ENCODE data around the gene STARD3. TPM values are rescaled to one million over a fixed set of nuclear protein-coding genes. Genes with fewer than 3 reads are reported as not detected.

Gene STARD3
- total RNA-seq, 1 experiment from 2014 or later = 30.1 TPM

DNA sequence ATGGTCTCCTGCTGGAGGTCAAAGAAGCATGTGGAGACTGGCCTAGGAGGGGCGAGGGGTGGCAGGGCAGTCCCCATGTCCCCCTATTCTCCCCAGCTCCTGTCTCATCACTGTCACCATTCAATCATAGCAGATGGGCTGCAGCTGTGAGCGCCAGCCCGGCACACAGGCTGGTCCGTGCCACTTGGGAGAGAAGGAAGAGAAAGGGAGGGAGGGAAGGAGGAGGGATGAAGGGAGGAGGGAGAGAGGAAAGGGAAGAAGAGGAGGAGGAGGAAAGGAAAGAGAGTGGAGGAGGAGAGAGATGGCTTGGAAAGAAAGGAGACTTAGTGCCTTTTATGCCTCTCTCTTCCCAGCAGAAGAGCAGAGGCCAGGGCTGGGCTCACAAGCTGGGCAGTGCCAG is 41.6 kb upstream of the STARD3 start:
- Mint-ChIP-seq H3K36me3 (ENCODE audit: insufficient read depth, unreplicated experiment) (no peaks in the 10 kb centered on the region), H3K9me3 (ENCODE audit: unreplicated experiment) (peaks cover 7% of the 10 kb centered on the region), H3K27ac (ENCODE audit: low read depth, unreplicated experiment) (no peak overlapping the region), H3K27me3 (ENCODE audit: insufficient read depth, unreplicated experiment) (peaks cover 85% of the 10 kb centered on the region), H3K4me1 (ENCODE audit: insufficient read depth, unreplicated experiment) (no peaks in the 10 kb centered on the region), H3K4me3 (ENCODE audit: unreplicated experiment) (no peak overlapping the region)
- ChIA-PET CTCF (no interaction called here), POLR2A (no interaction called here)
- no peak for DNase-seq (ENCODE audit: unreplicated experiment)
- TF ChIP-seq, protein P1, sequence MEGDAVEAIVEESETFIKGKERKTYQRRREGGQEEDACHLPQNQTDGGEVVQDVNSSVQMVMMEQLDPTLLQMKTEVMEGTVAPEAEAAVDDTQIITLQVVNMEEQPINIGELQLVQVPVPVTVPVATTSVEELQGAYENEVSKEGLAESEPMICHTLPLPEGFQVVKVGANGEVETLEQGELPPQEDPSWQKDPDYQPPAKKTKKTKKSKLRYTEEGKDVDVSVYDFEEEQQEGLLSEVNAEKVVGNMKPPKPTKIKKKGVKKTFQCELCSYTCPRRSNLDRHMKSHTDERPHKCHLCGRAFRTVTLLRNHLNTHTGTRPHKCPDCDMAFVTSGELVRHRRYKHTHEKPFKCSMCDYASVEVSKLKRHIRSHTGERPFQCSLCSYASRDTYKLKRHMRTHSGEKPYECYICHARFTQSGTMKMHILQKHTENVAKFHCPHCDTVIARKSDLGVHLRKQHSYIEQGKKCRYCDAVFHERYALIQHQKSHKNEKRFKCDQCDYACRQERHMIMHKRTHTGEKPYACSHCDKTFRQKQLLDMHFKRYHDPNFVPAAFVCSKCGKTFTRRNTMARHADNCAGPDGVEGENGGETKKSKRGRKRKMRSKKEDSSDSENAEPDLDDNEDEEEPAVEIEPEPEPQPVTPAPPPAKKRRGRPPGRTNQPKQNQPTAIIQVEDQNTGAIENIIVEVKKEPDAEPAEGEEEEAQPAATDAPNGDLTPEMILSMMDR (IDR thresholded peaks at IDR 0.05; ENCODE audit: unreplicated experiment) = no peak
- intact Hi-C loops (cut with micrococcal nuclease) = no loop called here
- BruUV-seq (replicated peaks) = no TSS peak

DNA sequence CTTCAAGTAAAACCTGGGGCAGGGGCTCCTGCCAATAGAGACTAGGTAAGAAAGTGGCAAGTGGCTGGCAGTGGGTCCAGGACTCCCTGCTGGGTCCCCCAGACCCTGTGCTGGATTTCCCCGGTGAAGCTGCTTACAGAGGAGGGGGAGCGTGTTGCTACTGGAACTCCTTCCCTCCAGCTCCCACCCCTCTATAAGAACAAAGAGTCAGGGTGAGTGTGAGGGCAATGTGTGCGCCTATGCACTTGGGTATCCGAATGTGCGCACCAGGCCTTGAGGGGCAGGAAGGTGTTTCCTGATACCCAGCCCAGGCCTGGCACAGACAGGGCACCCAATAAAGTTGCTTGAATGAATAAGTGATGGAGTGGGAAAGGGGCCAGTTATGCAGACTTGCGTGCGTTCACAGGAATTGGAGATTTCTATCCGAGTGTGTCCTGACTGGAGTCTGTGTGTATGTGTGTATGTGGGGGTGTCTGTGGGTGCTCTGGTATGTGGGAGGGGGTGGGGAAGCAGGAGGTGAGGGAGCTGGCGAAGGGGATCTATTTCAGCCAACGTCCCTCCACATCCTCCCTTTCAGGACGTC is 40.9 kb upstream of the STARD3 start:
- no TSS peak for BruUV-seq (replicated peaks)

DNA sequence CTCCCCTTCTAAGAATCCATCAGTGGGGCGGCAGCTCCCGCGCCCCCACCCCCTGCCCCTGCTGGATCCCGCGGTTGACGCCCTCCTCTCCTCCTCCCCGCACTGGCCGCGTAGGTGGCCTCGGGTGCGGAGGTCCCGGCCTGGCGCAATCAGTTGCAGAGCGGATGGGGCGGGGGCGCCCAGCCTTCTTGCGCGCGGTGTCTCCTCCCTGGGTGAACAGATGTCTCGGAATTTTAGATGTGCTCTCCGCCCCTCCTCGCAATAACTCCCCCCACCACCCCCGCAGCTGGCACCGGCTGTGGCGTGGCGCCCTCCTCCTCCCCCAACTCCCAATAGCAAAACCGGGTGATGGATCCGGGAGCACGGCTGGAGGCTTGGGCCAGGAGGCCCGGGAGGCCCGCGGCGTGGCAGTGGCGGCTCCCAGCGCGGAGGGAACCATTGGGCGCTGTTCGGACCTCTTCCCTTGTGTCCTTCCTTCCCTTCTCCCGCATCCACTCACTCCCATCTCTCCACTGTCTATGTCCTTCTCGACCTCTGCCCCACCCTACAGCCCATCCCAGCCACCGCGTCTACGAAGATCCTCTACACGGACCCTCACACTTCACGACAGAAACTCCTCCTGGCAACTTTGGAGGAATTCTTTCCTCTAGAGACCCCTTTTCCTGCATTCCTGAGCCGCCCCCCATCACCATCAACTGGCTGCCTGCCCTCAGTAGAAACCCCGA is 40.2 kb upstream of the STARD3 start:
- no peaks in the 10 kb centered on the region for H3K4me1 Mint-ChIP-seq (ENCODE audit: insufficient read depth, unreplicated experiment)
- TF ChIP-seq, protein P1 (IDR thresholded peaks at IDR 0.05; ENCODE audit: unreplicated experiment) = no peak
- POLR2A ChIA-PET = no interaction called here
- no peak overlapping the region for H3K4me3 Mint-ChIP-seq (ENCODE audit: unreplicated experiment)
- no peak overlapping the region for H3K27ac Mint-ChIP-seq (ENCODE audit: low read depth, unreplicated experiment)
- DNase-seq (ENCODE audit: unreplicated experiment) = no peak
- peaks cover 7% of the 10 kb centered on the region for H3K9me3 Mint-ChIP-seq (ENCODE audit: unreplicated experiment)
- no peaks in the 10 kb centered on the region for H3K36me3 Mint-ChIP-seq (ENCODE audit: insufficient read depth, unreplicated experiment)
- CTCF ChIA-PET = interaction anchor here (0.6 kb wide), 1 partner anchor 27 kb away, joined by 5 read pairs; no protein-coding TSS in a partner anchor
- intact Hi-C loops (cut with micrococcal nuclease) = no loop called here
- H3K27me3 Mint-ChIP-seq (ENCODE audit: insufficient read depth, unreplicated experiment) = peaks cover 99% of the 10 kb centered on the region
- no TSS peak for BruUV-seq (replicated peaks)

More for the DNA sequence above, 40.9 kb upstream of the STARD3 start:
- no peak overlapping the region for H3K27ac Mint-ChIP-seq (ENCODE audit: low read depth, unreplicated experiment)
- no peaks in the 10 kb centered on the region for H3K4me1 Mint-ChIP-seq (ENCODE audit: insufficient read depth, unreplicated experiment)
- no peak for DNase-seq (ENCODE audit: unreplicated experiment)
- intact Hi-C loops (cut with micrococcal nuclease) = no loop called here
- CTCF ChIA-PET = interaction anchor here (0.6 kb wide), 1 partner anchor 28 kb away, joined by 5 read pairs; no protein-coding TSS in a partner anchor
- no peak overlapping the region for H3K4me3 Mint-ChIP-seq (ENCODE audit: unreplicated experiment)
- no peaks in the 10 kb centered on the region for H3K36me3 Mint-ChIP-seq (ENCODE audit: insufficient read depth, unreplicated experiment)
- POLR2A ChIA-PET = no interaction called here
- peaks cover 92% of the 10 kb centered on the region for H3K27me3 Mint-ChIP-seq (ENCODE audit: insufficient read depth, unreplicated experiment)
- TF ChIP-seq, protein P1 (IDR thresholded peaks at IDR 0.05; ENCODE audit: unreplicated experiment) = no peak
- peaks cover 7% of the 10 kb centered on the region for H3K9me3 Mint-ChIP-seq (ENCODE audit: unreplicated experiment)

DNA sequence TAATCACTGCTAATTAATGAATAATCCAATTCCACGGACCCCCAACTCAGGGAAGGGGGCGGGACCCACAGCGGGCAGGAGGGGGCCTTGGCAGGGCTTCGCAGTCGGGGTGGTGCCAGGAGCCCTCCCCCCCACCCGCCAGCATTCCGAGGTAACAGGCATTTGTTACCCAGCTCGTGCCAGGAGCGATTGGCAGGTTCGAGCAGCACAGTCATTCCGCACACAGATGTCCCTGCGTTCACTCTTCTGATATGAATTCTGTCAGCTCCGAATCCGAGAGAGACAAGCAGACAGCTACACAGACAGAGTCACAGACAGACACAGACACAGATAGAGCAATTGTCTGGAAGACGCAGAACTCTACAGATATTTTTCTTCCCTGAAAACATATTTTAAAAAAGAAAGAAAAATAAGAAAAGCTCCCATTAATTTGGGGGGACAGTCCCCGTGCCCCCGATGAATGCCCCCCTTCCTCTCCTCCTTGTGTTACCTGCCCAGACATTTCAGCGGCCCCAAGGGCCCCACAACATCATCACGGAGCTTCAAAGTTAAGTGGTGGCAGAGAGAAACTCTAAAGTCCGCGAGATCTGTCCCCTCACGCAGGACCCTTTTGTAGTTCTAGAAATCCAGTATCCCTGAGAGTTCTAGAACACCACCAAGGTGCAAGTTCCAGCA is 39.4 kb upstream of the STARD3 start:
- DNase-seq (ENCODE audit: unreplicated experiment) = no peak
- ChIA-PET CTCF (interaction anchor here (0.7 kb wide), 1 partner anchor 103 kb away, joined by 3 read pairs; no protein-coding TSS in a partner anchor), POLR2A (interaction anchor here (0.6 kb wide), 1 partner anchor 21 kb away, joined by 3 read pairs; no protein-coding TSS in a partner anchor)
- TF ChIP-seq, protein P1 (IDR thresholded peaks at IDR 0.05; ENCODE audit: unreplicated experiment) = no peak
- Mint-ChIP-seq H3K36me3 (ENCODE audit: insufficient read depth, unreplicated experiment) (no peaks in the 10 kb centered on the region), H3K4me1 (ENCODE audit: insufficient read depth, unreplicated experiment) (no peaks in the 10 kb centered on the region), H3K9me3 (ENCODE audit: unreplicated experiment) (peaks cover 7% of the 10 kb centered on the region), H3K4me3 (ENCODE audit: unreplicated experiment) (no peak overlapping the region), H3K27ac (ENCODE audit: low read depth, unreplicated experiment) (no peak overlapping the region), H3K27me3 (ENCODE audit: insufficient read depth, unreplicated experiment) (peaks cover 99% of the 10 kb centered on the region)
- no TSS peak for BruUV-seq (replicated peaks)
- intact Hi-C loops (cut with micrococcal nuclease) = no loop called here
